Measurements from ENCODE around the gene FOXB1.

Gene FOXB1

GRCh38 chr15:60022379-60022741 is 18.2 kb downstream of the FOXB1 start:
- Histone ChIP-seq H3K4me3 (ENCODE audit: low read depth, low read length) (no peak overlapping the region), H3K36me3 (ENCODE audit: control insufficient read depth, insufficient read depth, low read length) (no peaks in the 10 kb centered on the region), H3K27ac (ENCODE audit: low read depth, low read length) (no peak overlapping the region), H3K4me1 (ENCODE audit: control insufficient read depth, insufficient read depth, low read length) (peaks cover 27% of the 10 kb centered on the region), H3K9me3 (ENCODE audit: control insufficient read depth, insufficient read depth, low read depth, low read length) (peaks cover 4% of the 10 kb centered on the region; the same call in 1 of the 2 replicates), H3K27me3 (ENCODE audit: control insufficient read depth, insufficient read depth, low read length) (no peaks in the 10 kb centered on the region), H3K9ac (ENCODE audit: low read length) (no peak overlapping the region)

- Histone ChIP-seq H3K9ac (ENCODE audit: low read length) (no peak overlapping the region), H3K36me3 (ENCODE audit: control insufficient read depth, insufficient read depth, low read length) (no peaks in the 10 kb centered on the region), H3K27ac (ENCODE audit: low read depth, low read length) (no peak overlapping the region), H3K4me1 (ENCODE audit: control insufficient read depth, insufficient read depth, low read length) (peaks cover 26% of the 10 kb centered on the region), H3K27me3 (ENCODE audit: control insufficient read depth, insufficient read depth, low read length) (no peaks in the 10 kb centered on the region), H3K9me3 (ENCODE audit: control insufficient read depth, insufficient read depth, low read depth, low read length) (no peaks in the 10 kb centered on the region), H3K4me3 (ENCODE audit: low read depth, low read length) (no peak overlapping the region)
These were observed 22.4 kb downstream of the FOXB1 start for GRCh38 chr15:60026555-60026954.

- Histone ChIP-seq H3K4me1 (ENCODE audit: control insufficient read depth, insufficient read depth, low read length) (peaks cover 30% of the 10 kb centered on the region), H3K36me3 (ENCODE audit: control insufficient read depth, insufficient read depth, low read length) (no peaks in the 10 kb centered on the region), H3K27ac (ENCODE audit: low read depth, low read length) (no peak overlapping the region)
These were observed 31.2 kb downstream of the FOXB1 start for GRCh38 chr15:60035344-60035743.

GRCh38 chr15:60039316-60039715 is 35.2 kb downstream of the FOXB1 start:
- H3K27me3 ChIP-seq (ENCODE audit: control insufficient read depth, insufficient read depth, low read length): no peaks in the 10 kb centered on the region
- no peak overlapping the region for H3K4me3 ChIP-seq (ENCODE audit: low read depth, low read length)
- H3K27ac ChIP-seq (ENCODE audit: low read depth, low read length): no peak overlapping the region
- no peaks in the 10 kb centered on the region for H3K36me3 ChIP-seq (ENCODE audit: control insufficient read depth, insufficient read depth, low read length)
- H3K9me3 ChIP-seq (ENCODE audit: control insufficient read depth, insufficient read depth, low read depth, low read length): no peaks in the 10 kb centered on the region
- no peak overlapping the region for H3K9ac ChIP-seq (ENCODE audit: low read length)
- H3K4me1 ChIP-seq (ENCODE audit: control insufficient read depth, insufficient read depth, low read length): peaks cover 58% of the 10 kb centered on the region

More at GRCh38 chr15:60035344-60035743, 31.2 kb downstream of the FOXB1 start:
- no peaks in the 10 kb centered on the region for H3K27me3 ChIP-seq (ENCODE audit: control insufficient read depth, insufficient read depth, low read length)
- H3K9ac ChIP-seq (ENCODE audit: low read length): no peak overlapping the region
- no peak overlapping the region for H3K4me3 ChIP-seq (ENCODE audit: low read depth, low read length)
- H3K9me3 ChIP-seq (ENCODE audit: control insufficient read depth, insufficient read depth, low read depth, low read length): no peaks in the 10 kb centered on the region

- no peak overlapping the region for H3K4me3 ChIP-seq (ENCODE audit: low read depth, low read length)
- no peaks in the 10 kb centered on the region for H3K9me3 ChIP-seq (ENCODE audit: control insufficient read depth, insufficient read depth, low read depth, low read length)
- no peaks in the 10 kb centered on the region for H3K36me3 ChIP-seq (ENCODE audit: control insufficient read depth, insufficient read depth, low read length)
- peaks cover 47% of the 10 kb centered on the region for H3K4me1 ChIP-seq (ENCODE audit: control insufficient read depth, insufficient read depth, low read length)
- peak overlapping the region; percentile 35 for H3K9ac ChIP-seq (ENCODE audit: low read length)
- H3K27ac ChIP-seq (ENCODE audit: low read depth, low read length): peak overlapping the region; percentile 12; the same call in 1 of the 2 replicates
- no peaks in the 10 kb centered on the region for H3K27me3 ChIP-seq (ENCODE audit: control insufficient read depth, insufficient read depth, low read length)
These were observed 39.8 kb downstream of the FOXB1 start for GRCh38 chr15:60043744-60044435.

- no peaks in the 10 kb centered on the region for H3K27me3 ChIP-seq (ENCODE audit: control insufficient read depth, insufficient read depth, low read length)
- no peaks in the 10 kb centered on the region for H3K36me3 ChIP-seq (ENCODE audit: control insufficient read depth, insufficient read depth, low read length)
- no peak overlapping the region for H3K4me3 ChIP-seq (ENCODE audit: low read depth, low read length)
- H3K4me1 ChIP-seq (ENCODE audit: control insufficient read depth, insufficient read depth, low read length): peaks cover 39% of the 10 kb centered on the region
- H3K27ac ChIP-seq (ENCODE audit: low read depth, low read length): peak overlapping the region; percentile 12; the same call in 1 of the 2 replicates
- H3K9me3 ChIP-seq (ENCODE audit: control insufficient read depth, insufficient read depth, low read depth, low read length): 0 out of 2 replicates have a peak, but pooled peaks cover 4% of the 10 kb centered on the region
- peak overlapping the region; percentile 35 for H3K9ac ChIP-seq (ENCODE audit: low read length)
These were observed 40.6 kb downstream of the FOXB1 start for GRCh38 chr15:60044636-60045270.

GRCh38 chr15:60047701-60048100 is 43.6 kb downstream of the FOXB1 start:
- Histone ChIP-seq H3K27ac (ENCODE audit: low read depth, low read length) (no peak overlapping the region), H3K27me3 (ENCODE audit: control insufficient read depth, insufficient read depth, low read length) (no peaks in the 10 kb centered on the region), H3K9me3 (ENCODE audit: control insufficient read depth, insufficient read depth, low read depth, low read length) (peaks cover 13% of the 10 kb centered on the region; the same call in 1 of the 2 replicates), H3K4me1 (ENCODE audit: control insufficient read depth, insufficient read depth, low read length) (peaks cover 16% of the 10 kb centered on the region), H3K4me3 (ENCODE audit: low read depth, low read length) (no peak overlapping the region), H3K9ac (ENCODE audit: low read length) (no peak overlapping the region), H3K36me3 (ENCODE audit: control insufficient read depth, insufficient read depth, low read length) (no peaks in the 10 kb centered on the region)

GRCh38 chr15:60049948-60050347 is 45.8 kb downstream of the FOXB1 start:
- Histone ChIP-seq H3K4me1 (ENCODE audit: control insufficient read depth, insufficient read depth, low read length) (peaks cover 2% of the 10 kb centered on the region), H3K27me3 (ENCODE audit: control insufficient read depth, insufficient read depth, low read length) (no peaks in the 10 kb centered on the region), H3K9ac (ENCODE audit: low read length) (no peak overlapping the region), H3K9me3 (ENCODE audit: control insufficient read depth, insufficient read depth, low read depth, low read length) (peaks cover 13% of the 10 kb centered on the region; the same call in 1 of the 2 replicates), H3K27ac (ENCODE audit: low read depth, low read length) (no peak overlapping the region), H3K4me3 (ENCODE audit: low read depth, low read length) (no peak overlapping the region), H3K36me3 (ENCODE audit: control insufficient read depth, insufficient read depth, low read length) (no peaks in the 10 kb centered on the region)

GRCh38 chr15:60052796-60053195 is 48.7 kb downstream of the FOXB1 start:
- Histone ChIP-seq H3K4me3 (ENCODE audit: low read depth, low read length) (no peak overlapping the region), H3K27me3 (ENCODE audit: control insufficient read depth, insufficient read depth, low read length) (no peaks in the 10 kb centered on the region), H3K36me3 (ENCODE audit: control insufficient read depth, insufficient read depth, low read length) (no peaks in the 10 kb centered on the region), H3K27ac (ENCODE audit: low read depth, low read length) (no peak overlapping the region), H3K9ac (ENCODE audit: low read length) (no peak overlapping the region), H3K9me3 (ENCODE audit: control insufficient read depth, insufficient read depth, low read depth, low read length) (peaks cover 13% of the 10 kb centered on the region; the same call in 1 of the 2 replicates), H3K4me1 (ENCODE audit: control insufficient read depth, insufficient read depth, low read length) (no peaks in the 10 kb centered on the region)

GRCh38 chr15:60054472-60054871 is 50.4 kb downstream of the FOXB1 start:
- H3K4me3 ChIP-seq (ENCODE audit: low read depth, low read length): no peak overlapping the region
- no peaks in the 10 kb centered on the region for H3K4me1 ChIP-seq (ENCODE audit: control insufficient read depth, insufficient read depth, low read length)
- H3K9ac ChIP-seq (ENCODE audit: low read length): no peak overlapping the region
- no peak overlapping the region for H3K27ac ChIP-seq (ENCODE audit: low read depth, low read length)
- H3K27me3 ChIP-seq (ENCODE audit: control insufficient read depth, insufficient read depth, low read length): no peaks in the 10 kb centered on the region
- no peaks in the 10 kb centered on the region for H3K36me3 ChIP-seq (ENCODE audit: control insufficient read depth, insufficient read depth, low read length)
- H3K9me3 ChIP-seq (ENCODE audit: control insufficient read depth, insufficient read depth, low read depth, low read length): peaks cover 12% of the 10 kb centered on the region; the same call in 1 of the 2 replicates
